Right lobe of liver (tissue), 6 donors: ENCODE measurements around the gene EHD4. TPM values are rescaled to one million over a fixed set of nuclear protein-coding genes. Genes with fewer than 3 reads are reported as not detected.

Experiments used
- ATAC-seq, 4 donors: fragments of 200-7000 bp; cut with Tn5 transposase; one replicate each; pipeline ENCODE4 v1.9.1; 2020; ENCODE audit warnings: mild to moderate bottlenecking in 4 of 4, moderate library complexity in 4 of 4
- DNase-seq, 3 donors: peaks; one replicate each; pipeline ENCODE4 v3.0.0-alpha.2; 2020
- H3K27ac ChIP-seq, 3 donors: fragments of 200-600 bp; one replicate each; pipeline ENCODE4 v1.8.0; 2022
- H3K27me3 ChIP-seq, 2 donors: fragments of 200-600 bp; one replicate each; pipeline ENCODE4 v1.8.0; 2022
- H3K36me3 ChIP-seq, 4 donors: fragments of 200-600 bp; sonication (generic) in 1 of 4; one replicate each; pipeline versions ENCODE4 v1.5.1 to v1.8.0; 2017 to 2022; ENCODE audit warnings: control low read depth in 1 of 4
- H3K4me1 ChIP-seq, 4 donors: fragments of 200-600 bp; sonication (generic) in 1 of 4; one replicate each; pipeline versions ENCODE4 v1.5.1 to v1.8.0; 2017 to 2022; ENCODE audit warnings: control low read depth in 1 of 4
- H3K4me3 ChIP-seq, 3 donors: fragments of 200-600 bp; one replicate each; pipeline ENCODE4 v1.8.0; 2022
- H3K9me3 ChIP-seq, 4 donors: fragments of 200-600 bp; sonication (generic) in 1 of 4; one replicate each; pipeline versions ENCODE4 v1.5.1 to v1.8.0; 2017 to 2022; ENCODE audit warnings: control low read depth in 1 of 4
- CTCF ChIP-seq, 4 donors: fragments of 200-600 bp in 3 of 4; fragments of 450-650 bp in 1 of 4; IDR thresholded peaks; one replicate each; pipeline versions ENCODE4 v1.5.1 to v1.8.0; 2016 to 2022; ENCODE audit warnings: antibody characterized with exemption in 4 of 4, mild to moderate bottlenecking in 2 of 4
- POLR2A ChIP-seq: fragments of 450-650 bp; IDR thresholded peaks from one replicate; pipeline ENCODE4 v1.6.1; 2017; ENCODE audit warnings: antibody characterized with exemption, mild to moderate bottlenecking
- WGBS: methylation state at CpG from one replicate; pipeline ENCODE4 v1.1.6; 2018; ENCODE audit warnings: low coverage, low lambda C conversion rate; ENCODE audit not compliant: insufficient coverage; ENCODE audit errors: missing lambda C conversion rate; 5-methylcytosine and 5-hydroxymethylcytosine counted together
- intact Hi-C, 2 donors: fragments of 100-400 bp; cut with DNase I; formaldehyde crosslinking; loops; one replicate each; pipeline versions ENCODE4 v1.11.2 to v1.14.1; 2022
- total RNA-seq, 6 experiments: library from RNA; depleted of rRNA in 2 of 6; stranded (reverse); fragments of >200 nt in 2 of 6; fragmentation: NEBNext Ultra II Directional in 3 of 6; extraction: Animal tissue kit (Norgen Biotek cat#: 25700) in 3 of 6; gene quantifications; one replicate each; pipeline versions ENCODE4 v1.1.0 to v1.2.4, GENCODE V29; 2016 to 2023
- donor health status: DM: no; HTN: yes; CAD: no.
- donor health status: DM: no; HTN: no; CAD: no.
- donor health status: DM: no; HTN: no; CAD: no.
- donor health status: DM: no; HTN: yes; CAD: no.
- donor health status: DM: no; HTN: yes; CAD: no.

EHD4 gene
- total RNA-seq, 6 experiments from 2014 or later: 4.7 to 21.5 (median 11.1) TPM

GRCh38 chr15:41966414-41966812, 5.9 kb downstream of the EHD4 start:
- Histone ChIP-seq H3K4me1 (peaks cover 0 to 28% (median 3%) of the 10 kb centered on the region in 4 donors), H3K27me3 (no peaks in the 10 kb centered on the region), H3K4me3 (no peak overlapping the region), H3K9me3 (no peaks in the 10 kb centered on the region), H3K27ac (no peak overlapping the region), H3K36me3 (no peaks in the 10 kb centered on the region)
- ATAC-seq (no peak), DNase-seq (no peak)
- no peak for TF ChIP-seq POLR2A
- intact Hi-C loops: no loop called here
- 78% methylated on average over 3 of the region's 4 CpGs for WGBS

GRCh38 chr15:41965441-41966413, 6.6 kb downstream of the EHD4 start:
- Histone ChIP-seq H3K9me3 (no peaks in the 10 kb centered on the region), H3K4me3 (no peak overlapping the region), H3K27me3 (no peaks in the 10 kb centered on the region), H3K27ac (no peak overlapping the region), H3K36me3 (no peaks in the 10 kb centered on the region), H3K4me1 (peaks cover 0 to 23% (median 0%) of the 10 kb centered on the region in 4 donors)
- TF ChIP-seq CTCF (IDR thresholded peaks at IDR 0.05) (no peak), POLR2A (no peak)
- 81% methylated on average over 10 of the region's 15 CpGs for WGBS
- peak in 1 of 3 donors; percentile 42 for DNase-seq
- ATAC-seq: no peak
- intact Hi-C loops: no loop called here

GRCh38 chr15:41961595-41962202, 10.7 kb downstream of the EHD4 start:
- H3K4me1 ChIP-seq: peaks cover 0 to 37% (median 2%) of the 10 kb centered on the region in 4 donors
- 23% methylated on average over 1 of the region's 1 CpG for WGBS
- H3K36me3 ChIP-seq: no peaks in the 10 kb centered on the region
- intact Hi-C loops: no loop called here
- no peak for DNase-seq
- H3K4me3 ChIP-seq: peak overlapping the region in 2 of 3 donors; percentile 41 to 54
- TF ChIP-seq CTCF (IDR thresholded peaks at IDR 0.05): no peak
- ATAC-seq: peak in 1 of 4 donors; percentile 3
- H3K27me3 ChIP-seq: no peaks in the 10 kb centered on the region
- H3K9me3 ChIP-seq: no peaks in the 10 kb centered on the region
- peak overlapping the region; percentile 84 to 95 (median 88) for H3K27ac ChIP-seq

GRCh38 chr15:41961001-41961518, 11.3 kb downstream of the EHD4 start:
- peaks cover 0 to 44% (median 2%) of the 10 kb centered on the region in 4 donors for H3K4me1 ChIP-seq
- intact Hi-C loops: no loop called here
- no peaks in the 10 kb centered on the region for H3K27me3 ChIP-seq
- H3K36me3 ChIP-seq: no peaks in the 10 kb centered on the region
- ATAC-seq: peak; percentile 78 to 89 (median 83)
- no peak for TF ChIP-seq POLR2A
- no peak for TF ChIP-seq CTCF (IDR thresholded peaks at IDR 0.05)
- 12% methylated on average over 2 of the region's 2 CpGs for WGBS
- H3K9me3 ChIP-seq: no peaks in the 10 kb centered on the region
- H3K4me3 ChIP-seq: peak overlapping the region; percentile 13 to 54 (median 41)
- peak in 1 of 3 donors; percentile 52 for DNase-seq
- peak overlapping the region; percentile 84 to 95 (median 88) for H3K27ac ChIP-seq
